GM18951 (cell line): ENCODE data around the gene ZXDC.

ENCODE experiments used
- POLR2A ChIP-seq: IDR thresholded peaks from 4 replicates; pipeline ENCODE4 v1.6.1; 2011; ENCODE audit warnings: mild to moderate bottlenecking; ENCODE audit not compliant: insufficient read length, insufficient read depth; ENCODE audit errors: extremely low read depth
- in situ Hi-C: fragments of 300-500 bp; cut with MboI; formaldehyde crosslinking; loops from one replicate; pipeline ENCODE4 v1.12.0; 2022; ENCODE audit warnings: low sequenced_read_pairs, mixed read lengths, inconsistent platforms; ENCODE audit not compliant: unreplicated experiment

ZXDC gene

DNA sequence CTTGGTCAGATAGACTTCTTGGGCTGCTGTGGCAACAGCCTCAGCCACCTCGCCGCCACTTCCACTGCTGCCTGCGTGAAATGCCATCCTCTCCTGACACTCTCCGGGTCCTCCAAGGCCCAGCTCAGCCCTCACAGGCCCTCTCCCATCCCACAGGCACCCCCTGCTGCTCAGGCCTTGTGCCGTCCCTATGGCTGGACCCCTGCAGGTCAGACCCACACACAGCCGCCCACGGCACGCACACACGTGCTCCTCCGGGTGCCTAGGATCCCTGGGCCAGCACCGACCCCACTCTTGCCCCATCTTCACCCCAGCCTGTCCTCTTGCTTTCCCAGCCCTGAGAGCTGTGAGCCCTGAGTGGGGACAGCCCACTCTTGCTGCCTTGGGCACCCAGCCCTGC lies 61.3 kb downstream of the ZXDC start:
- in situ Hi-C loops: no loop called here
- TF ChIP-seq POLR2A: no peak

DNA sequence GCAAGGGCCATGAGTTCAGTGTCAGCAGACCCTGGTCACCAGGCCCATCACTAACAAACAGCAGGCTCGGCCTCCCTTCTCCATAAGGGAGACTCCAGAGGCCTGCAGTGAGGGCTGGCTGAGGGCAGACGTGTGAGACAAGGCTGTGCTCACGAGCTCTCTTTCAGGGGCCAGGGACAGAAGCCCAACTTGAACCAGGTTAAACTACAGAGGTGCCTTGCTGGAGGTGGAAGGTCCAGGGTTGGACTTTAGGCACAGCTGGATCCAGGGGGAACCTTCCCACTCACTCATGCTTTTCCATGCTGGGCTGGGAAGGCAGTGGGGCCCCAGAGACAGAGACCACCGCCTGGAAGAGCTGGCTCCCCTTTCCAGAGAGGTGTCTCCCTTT lies 62.0 kb downstream of the ZXDC start:
- no peak for TF ChIP-seq POLR2A
- in situ Hi-C loops: no loop called here

DNA sequence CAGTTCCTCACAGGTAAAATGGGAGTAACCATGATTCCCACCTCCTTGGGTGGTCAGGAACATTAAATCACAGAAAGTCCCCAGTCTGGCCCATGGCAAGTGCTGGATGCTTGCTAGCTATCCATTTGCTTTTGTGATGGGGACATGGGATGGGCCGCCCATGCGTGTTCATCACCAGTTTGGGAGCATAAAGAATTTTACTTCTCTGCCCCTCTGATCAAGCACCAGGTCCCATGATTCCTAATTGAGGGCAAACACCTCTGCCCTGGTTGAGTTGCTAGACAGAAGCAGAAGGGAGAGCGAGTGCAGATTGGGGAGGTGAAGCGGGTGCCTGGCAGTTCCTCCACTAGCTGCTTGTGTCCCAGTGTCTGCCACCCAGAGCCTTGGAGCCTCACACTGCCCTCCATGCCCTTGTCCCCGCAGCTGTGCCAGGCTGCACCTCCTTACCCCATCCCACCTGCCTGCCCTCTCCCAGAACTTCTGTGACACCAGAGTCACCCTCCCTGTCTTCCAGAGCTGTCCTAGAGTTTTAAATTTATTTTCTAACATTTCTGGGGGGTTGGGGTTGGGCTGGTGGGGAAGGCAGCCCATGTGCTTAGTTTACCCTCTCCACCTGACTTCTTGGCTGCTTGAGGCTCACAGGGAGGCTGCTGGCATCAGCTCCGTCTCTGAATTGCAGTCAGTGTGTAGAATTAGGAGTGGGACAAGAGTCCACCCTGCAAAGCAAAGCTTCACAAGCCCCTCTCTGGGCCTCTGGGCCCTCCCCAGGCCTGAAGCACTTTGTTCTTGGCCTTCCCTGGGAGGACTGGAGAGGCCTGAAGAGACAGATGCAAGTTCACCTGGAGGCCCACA lies 62.6 kb downstream of the ZXDC start:
- in situ Hi-C loops: no loop called here
- TF ChIP-seq POLR2A: no peak

DNA sequence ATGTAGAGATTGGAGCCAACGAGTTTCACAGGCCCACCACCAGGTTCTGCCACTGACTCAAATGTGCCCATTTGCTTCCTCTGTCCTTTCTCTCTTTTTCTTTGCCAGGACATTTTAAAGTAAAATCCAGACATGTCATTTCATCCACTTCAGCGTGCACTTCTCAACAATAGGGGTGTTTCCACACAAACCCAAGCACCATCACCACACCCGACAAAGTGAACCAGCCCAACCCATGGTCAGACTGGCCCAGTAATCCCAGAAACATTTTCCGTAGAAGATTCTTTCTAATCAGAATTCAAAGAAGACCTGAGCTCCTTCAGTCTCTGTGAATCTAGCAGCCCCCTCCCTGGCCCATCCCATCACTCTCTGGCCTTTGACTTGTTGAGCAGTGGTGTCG lies 67.6 kb downstream of the ZXDC start:
- in situ Hi-C loops: no loop called here
- TF ChIP-seq POLR2A: no peak

DNA sequence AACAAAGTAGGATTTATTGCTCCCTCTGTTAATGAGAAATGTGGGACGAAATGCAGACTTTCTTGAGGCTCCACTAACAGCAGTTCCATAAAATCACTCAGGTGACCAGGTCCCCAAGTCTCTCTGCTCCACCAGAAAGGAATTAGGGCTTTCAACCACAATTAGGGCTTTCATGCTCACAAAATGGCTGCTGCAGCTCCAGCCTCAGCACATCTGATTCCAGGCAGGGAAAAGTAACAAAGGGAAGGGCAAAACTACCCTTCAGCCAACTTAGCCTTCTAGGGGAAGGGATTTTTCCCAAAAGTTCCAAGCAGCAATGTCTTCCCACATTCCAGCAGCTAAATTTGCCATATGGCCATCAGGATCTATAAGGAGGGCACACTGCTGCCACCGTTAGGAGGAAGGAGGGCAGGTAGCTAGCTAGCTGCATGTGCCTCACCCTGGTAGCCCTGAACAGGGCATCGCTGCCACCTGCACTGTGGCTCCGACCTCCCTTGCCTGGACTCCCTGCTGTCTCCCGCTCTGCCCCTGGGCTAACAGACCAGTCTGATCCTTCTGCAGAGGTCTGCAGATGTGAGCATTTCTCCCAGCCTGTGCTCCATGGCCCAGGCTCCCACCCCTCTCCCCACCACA lies 68.2 kb downstream of the ZXDC start:
- TF ChIP-seq POLR2A: no peak
- in situ Hi-C loops: no loop called here

DNA sequence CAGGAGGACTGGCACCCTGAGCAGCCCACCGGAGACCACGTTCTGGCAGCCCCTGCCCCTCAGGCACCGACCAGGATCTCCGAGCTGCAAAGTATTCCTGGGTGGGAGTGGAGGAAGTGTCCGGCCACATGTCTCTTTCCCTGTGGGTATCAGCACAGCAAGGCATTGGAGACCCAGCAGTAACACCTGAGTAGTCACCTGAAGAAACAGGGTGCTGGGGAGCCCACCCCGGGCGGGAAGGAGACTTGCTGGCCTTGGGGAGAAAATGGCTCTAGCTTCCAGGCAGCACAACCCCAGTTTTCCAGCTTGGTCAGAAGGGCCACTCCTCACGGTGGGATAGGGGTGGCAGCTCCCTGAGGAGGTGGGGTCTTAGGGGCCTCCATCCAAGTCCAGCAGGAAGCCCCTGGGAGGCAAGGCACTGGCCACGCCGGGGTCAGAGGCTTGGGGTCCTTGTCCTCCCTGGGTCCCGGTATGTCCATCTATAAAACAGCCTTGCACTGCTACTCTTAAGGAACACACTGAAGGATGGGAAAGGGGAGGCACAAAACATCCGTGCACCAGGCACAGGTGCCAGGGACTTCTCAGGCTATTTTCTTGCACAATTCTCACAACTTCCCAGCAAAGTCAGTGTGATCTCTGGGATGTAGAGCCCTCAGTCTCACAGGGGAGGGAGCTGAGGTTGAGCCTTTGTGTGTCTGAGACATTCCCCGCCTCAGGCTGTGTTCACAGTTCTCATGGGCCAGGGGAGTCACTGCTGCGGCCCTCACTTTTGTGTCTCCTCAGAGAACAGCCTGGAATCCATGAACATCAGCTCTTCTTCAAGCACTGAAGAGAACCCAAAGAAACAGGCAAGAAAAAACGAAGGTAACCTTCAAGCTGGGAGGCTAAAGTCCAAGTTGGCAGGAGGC lies 69.0 kb downstream of the ZXDC start:
- no peak for TF ChIP-seq POLR2A
- in situ Hi-C loops: no loop called here

DNA sequence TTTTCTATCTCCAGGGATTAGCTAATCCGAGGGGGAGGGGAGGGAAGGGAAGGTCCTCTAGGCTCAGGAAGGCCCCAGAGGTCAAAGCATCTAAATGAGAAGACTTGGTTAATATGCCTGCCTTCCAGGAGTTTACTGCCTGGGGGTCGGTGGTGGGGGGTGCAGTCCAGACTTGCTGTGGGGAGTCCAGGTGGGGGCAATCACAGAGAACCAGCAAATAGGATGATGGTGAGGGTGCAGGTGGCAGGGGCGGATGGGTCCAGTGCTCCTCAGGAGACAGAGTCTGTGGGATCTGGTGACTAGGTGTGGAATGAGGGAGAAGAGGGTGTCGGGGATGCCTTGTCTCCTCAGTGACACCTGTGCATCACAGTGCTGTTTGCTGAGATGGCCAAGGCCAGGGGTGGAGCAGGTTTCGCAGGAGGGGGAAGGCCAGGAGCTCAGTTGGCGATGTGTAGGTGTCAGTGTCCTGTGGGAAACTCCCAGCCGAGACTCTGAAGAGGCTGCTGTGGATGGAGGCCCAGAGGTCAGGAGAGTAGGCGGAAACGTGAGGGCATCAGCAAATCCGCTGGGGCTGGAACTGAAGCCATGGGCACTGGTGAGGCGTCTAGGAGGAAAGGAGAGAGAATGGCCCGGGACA lies 72.9 kb downstream of the ZXDC start:
- in situ Hi-C loops: no loop called here
- TF ChIP-seq POLR2A: no peak

DNA sequence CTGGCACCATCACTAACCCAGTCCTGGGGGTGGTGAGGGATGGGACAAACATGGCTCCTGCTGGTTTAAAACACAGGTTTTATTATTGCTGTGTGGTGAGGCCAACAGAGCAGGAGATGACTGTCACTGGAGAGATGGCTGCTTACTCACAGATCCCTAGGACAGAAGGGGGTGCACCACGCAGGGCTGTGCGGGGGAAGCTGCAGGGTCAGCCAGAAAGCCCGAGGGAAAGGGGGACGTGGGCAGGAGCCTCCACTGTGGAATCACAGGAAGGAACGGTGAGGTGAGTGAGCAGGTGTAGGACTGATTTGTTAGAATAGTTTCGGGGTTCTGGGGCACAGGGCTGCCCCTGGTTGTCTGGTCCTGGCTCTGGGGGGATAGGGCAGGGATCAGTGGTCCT lies 73.5 kb downstream of the ZXDC start:
- no peak for TF ChIP-seq POLR2A
- in situ Hi-C loops: no loop called here

DNA sequence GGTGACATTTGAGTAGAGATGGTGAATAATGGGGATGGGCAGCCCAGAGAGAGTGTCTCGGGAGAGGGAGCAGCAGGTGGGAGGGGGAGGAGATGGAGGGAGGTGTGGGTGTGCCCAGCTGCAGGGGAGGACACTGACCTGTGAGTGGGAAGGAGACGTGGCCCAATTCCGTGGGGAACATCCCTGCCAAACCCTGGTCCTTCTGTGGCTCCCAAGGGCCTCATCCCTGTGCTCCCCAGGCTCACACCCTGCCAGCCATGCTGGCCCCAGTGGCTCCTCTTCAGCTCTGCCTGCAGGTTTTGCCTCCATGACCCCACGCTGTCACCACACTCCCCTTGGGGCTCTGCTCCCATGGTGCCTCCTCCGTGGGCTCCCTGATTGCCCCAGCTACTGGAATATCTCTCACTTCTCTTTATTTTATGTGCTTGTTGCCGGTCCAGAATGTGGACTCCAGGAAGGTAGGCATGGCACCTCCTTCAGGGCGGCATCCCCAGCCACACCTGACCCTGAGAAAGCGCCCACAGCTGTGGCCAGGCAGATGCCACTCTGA lies 74.0 kb downstream of the ZXDC start:
- in situ Hi-C loops: no loop called here
- TF ChIP-seq POLR2A: no peak

DNA sequence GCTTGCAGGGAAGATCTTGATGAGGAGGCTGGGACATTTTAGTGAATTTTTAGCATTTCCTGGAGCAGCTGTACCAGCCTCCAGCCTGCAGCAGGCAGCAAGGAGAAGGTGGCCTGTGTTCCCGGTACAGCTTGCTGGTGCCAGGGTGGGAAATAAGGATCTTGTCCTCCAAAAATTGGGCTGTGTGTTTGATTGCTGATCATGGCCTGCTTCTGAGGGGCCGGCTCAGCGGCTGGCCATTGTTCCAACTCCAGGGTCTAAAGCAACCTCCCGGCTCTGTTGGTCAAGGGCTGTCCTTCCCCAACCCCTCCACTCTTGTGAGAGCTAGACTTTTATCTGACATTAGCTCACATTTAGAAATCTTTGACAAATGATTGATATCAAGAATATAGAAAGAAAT lies 75.9 kb downstream of the ZXDC start:
- no peak for TF ChIP-seq POLR2A
- in situ Hi-C loops: loop anchor here (25.0 kb wide), 1 partner anchor 262 kb away; no protein-coding TSS in a partner anchor

DNA sequence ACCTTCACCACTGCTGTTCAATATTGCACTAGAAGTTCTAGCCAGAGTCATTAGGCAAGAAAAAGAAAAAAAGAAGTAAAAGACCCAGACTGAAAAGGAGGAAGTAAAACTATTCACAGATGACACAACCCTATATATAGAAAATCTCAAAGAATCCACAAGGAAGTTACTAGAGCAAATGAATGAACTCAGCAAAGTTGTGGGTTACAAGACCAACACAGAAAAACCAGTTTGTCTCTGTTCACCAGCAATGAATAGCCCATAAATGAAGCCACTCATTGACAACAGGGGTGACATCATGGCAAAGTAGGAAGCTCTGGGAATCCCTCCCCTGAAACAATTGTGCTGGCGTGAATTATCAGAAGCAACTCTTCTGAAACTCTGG lies 76.3 kb downstream of the ZXDC start:
- TF ChIP-seq POLR2A: no peak
- in situ Hi-C loops: loop anchor here (25.0 kb wide), 1 partner anchor 262 kb away; no protein-coding TSS in a partner anchor
